Inflammatory macrophage (primary cell): ENCODE measurements around the gene NREP.
A peak's percentile ranks its signal among the peaks of the same experiment; 100 is the strongest.

Experiments used
- DNase-seq, 2 donors: peaks; one replicate each; pipeline ENCODE4 v3.0.0-alpha.2; 2020 to 2022

Gene NREP

GRCh38 chr5:111765613-111766571 is 8.9 kb upstream of the NREP start:
- DNase-seq: peak in 1 of 2 donors; percentile 86

GRCh38 chr5:111764019-111764418 is 7.0 kb upstream of the NREP start:
- DNase-seq: no peak

GRCh38 chr5:111762895-111763294 is 5.9 kb upstream of the NREP start:
- DNase-seq: no peak

- no peak for DNase-seq
These were observed 1.3 kb upstream of the NREP start for GRCh38 chr5:111758284-111758628.

- DNase-seq: peak; percentile 93 to 94
These were observed 625 bp upstream of the NREP start for GRCh38 chr5:111757355-111758283.

GRCh38 chr5:111755942-111756381 is 1.0 kb downstream of the NREP start:
- peak; percentile 42 to 62 for DNase-seq

- DNase-seq: no peak
These were observed 1.6 kb downstream of the NREP start for GRCh38 chr5:111755345-111755941.

GRCh38 chr5:111753884-111754589 is 3.0 kb downstream of the NREP start:
- DNase-seq: no peak

- DNase-seq: no peak
These were observed 4.5 kb downstream of the NREP start for GRCh38 chr5:111752426-111752965.

- no peak for DNase-seq
These were observed 7.5 kb downstream of the NREP start for GRCh38 chr5:111749303-111750026.

- DNase-seq: no peak
These were observed 8.7 kb downstream of the NREP start for GRCh38 chr5:111748304-111748763.

GRCh38 chr5:111747337-111747736 is 9.7 kb downstream of the NREP start:
- DNase-seq: no peak

GRCh38 chr5:111746791-111747190 is 10.2 kb downstream of the NREP start:
- no peak for DNase-seq

GRCh38 chr5:111745075-111745739 is 11.8 kb downstream of the NREP start:
- DNase-seq: no peak

- DNase-seq: no peak
These were observed 12.5 kb downstream of the NREP start for GRCh38 chr5:111744455-111744854.

- DNase-seq: no peak
These were observed 13.0 kb downstream of the NREP start for GRCh38 chr5:111743988-111744387.

GRCh38 chr5:111743512-111743911 is 13.5 kb downstream of the NREP start:
- no peak for DNase-seq

GRCh38 chr5:111742177-111742994 is 14.6 kb downstream of the NREP start:
- no peak for DNase-seq

GRCh38 chr5:111741278-111741677 is 15.7 kb downstream of the NREP start:
- no peak for DNase-seq

- DNase-seq: no peak
These were observed 17.6 kb downstream of the NREP start for GRCh38 chr5:111739416-111739815.
